COLO829 (cell line): Measurements from ENCODE around the gene C16orf46.
"Not testable (repeated sequence)": the region's sequence is repeated elsewhere in the genome, so short reads cannot be mapped to it uniquely, and the experiment has no call there.

Experiments
- DNase-seq: peaks from one replicate; pipeline ENCODE4 v3.0.0; 2012; ENCODE audit warnings: low spot score

Gene C16orf46, protein sequence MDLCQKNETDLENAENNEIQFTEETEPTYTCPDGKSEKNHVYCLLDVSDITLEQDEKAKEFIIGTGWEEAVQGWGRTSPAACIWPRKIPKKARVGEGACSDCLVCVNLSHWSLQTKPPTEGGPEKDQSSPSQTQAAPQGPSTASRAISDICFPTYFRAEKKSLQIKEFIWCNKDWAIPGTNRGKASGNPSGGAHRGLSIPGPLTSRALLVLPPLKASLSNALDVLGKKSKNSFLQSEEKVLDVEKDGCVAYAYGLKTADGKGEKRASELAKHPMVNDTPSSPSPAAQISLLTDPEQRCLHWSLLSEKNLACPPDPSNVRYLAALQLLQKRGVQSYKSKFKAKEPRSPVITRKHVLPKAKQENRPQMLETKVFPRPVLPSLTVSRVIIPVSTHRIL

DNA sequence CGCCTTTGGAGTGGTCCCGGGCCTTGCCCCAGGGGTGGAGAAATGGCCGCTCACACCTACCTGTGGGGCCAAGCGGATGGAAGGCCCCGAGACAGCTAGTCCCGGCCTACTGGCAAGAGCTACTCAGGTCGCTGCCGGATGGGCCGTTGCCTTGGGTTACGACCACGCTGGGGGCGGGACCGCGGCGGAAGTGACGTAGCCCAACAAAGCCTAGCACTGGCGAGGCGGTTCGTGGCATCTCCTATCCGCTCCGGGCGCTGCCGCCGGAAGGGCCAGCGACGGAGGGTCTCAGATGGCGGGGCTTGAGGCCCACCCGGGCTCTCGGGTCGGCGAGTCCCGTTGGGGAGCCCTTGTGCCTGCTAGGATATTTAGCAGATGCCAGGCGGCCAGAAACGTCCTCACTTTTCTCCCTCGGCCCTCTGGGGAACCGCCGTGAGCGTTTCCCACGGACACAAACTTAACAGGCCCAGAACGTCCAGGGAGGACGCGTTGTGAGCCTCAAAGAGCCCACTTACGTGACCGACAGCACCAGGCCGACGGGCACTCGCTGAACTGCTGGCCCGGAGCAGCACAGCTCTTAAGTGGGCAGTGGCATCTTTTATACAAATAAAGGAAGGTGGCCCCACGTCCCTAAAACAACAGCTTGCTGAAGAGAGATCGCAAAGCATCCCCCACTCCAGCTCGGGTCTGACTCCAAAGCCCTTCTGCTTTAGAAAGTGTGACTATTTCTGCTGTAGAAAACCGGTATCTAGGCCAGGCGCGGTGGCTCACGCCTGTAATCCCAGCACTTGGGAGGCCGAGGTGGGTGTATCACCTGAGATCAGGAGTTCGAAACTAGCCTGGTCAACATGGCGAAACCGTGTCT, at the start of gene C16orf46:
Gene C16orf46, minus strand, starts transcription at position 163 of the 865 bp plus-strand sequence. CDS start 13,283 bp downstream, outside the sequence.
- peak; percentile 86 for DNase-seq

DNA sequence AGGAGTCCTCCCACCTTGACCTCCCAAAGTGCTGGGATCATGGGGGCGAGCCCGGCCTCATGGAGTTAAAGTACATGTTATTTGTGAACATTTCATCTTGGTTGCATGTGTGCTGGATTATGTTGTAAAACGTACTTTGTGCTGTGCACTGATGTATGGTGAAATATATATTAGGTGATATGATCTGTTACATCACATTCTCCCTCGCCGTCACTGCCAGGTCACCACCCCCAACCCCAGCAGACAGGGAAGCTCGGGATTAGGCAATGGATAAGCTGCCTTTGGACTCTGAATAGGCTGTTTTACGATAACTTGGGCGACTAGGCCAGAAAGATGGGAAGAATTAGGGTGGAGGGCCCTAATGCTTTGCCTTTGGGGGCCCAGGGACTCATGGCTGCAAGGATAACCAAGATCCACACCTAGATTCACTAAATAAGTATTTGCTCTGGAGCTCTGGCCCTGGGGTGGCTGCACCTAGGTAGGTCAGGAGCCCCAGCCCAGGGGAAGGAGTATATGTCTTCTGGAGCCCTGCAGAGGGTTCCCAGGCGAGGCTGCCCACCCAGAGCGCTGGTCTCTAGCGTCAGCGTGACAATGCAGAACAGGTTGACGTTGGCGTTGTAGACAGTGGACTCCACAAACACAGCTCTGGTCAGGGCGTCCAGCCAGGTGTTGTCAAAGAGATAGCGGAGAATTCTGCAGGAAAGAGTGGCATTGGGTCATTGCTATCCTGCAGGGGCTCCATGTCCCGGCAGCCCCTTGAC, 46.2 kb upstream of the C16orf46 start:
- no peak for DNase-seq

DNA sequence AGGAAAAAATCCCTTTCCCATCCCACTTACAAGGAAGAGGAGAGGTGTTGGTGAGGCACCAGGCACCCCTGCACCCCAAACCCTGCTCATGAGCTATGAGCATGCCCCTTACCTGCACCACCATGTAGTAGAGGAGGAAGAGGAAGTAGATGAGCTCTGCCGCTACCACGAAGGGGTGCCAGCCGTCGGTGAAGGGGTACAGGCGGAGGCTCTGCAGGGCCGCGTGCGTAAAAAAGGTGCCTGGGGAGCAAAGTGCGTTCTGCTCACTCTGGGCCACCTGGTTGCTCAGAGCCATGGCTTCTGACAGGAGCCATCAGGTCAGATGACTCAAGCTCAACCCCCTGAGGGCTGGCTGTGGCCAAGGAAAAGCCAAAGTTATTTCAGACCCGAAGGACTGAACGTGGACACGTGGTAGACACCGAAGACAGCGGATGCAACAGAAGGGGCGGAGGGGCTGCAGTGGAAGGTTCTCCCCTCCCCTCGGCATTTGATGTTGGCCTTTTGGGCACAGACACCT, 44.5 kb upstream of the C16orf46 start:
- no peak for DNase-seq

DNA sequence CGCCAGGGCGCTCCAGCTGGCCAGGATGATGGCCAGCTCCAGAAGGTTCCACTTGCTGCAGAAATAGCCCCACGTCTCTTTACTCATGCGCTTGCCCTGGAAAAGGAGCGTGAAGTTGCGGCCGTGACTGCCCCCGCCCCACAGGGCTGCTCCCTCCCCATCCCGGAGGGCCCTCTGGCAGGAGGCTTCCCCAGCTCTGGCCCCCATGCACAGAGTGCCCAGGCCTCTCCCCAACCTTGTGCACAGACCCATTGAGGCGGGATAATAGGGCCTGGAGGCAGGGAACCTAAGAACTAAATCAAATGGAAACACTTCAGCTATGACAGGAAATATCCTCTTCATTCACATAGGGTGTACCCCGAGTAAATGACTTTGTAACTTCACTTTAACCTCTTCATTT, 40.4 kb upstream of the C16orf46 start:
- no peak for DNase-seq

DNA sequence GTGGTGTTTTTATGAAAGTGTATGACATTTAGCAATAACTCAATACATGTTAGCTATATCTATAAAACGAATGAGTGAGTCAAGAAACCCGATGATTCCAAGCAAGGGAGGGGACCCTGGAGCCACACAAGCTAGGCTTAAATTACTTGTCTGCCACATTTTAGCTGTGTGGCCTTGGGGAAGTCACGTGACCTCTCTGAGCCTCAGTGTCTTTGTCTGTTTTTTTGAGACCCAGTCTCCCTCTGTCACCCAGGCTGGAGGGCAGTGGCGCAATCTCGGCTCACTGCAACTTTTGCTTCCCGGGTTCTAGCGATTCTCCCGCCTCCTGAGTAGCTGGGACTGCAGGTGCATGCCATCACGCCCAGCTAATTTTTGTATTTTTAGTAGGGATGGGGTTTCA, 39.2 kb upstream of the C16orf46 start:
- DNase-seq, result no peak

DNA sequence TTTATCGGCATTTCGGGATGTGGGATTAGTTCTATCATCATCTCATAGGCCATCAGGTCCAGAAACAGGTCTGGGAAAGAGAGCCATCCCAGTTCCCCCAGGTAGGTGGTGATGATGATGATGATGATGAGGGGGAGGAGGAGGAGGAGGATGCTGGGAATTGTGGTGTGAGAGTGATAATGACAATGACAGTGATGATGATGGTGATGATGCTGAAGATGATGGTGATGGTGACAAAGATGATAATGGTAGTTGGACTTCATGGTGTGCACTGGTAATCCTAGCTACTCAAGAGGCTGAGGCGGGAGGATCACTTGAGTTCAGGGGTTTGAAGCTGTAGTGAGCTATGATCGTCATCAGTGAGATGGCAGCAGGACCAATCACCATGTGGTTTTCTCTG, 35.4 kb upstream of the C16orf46 start:
- DNase-seq, result no peak

DNA sequence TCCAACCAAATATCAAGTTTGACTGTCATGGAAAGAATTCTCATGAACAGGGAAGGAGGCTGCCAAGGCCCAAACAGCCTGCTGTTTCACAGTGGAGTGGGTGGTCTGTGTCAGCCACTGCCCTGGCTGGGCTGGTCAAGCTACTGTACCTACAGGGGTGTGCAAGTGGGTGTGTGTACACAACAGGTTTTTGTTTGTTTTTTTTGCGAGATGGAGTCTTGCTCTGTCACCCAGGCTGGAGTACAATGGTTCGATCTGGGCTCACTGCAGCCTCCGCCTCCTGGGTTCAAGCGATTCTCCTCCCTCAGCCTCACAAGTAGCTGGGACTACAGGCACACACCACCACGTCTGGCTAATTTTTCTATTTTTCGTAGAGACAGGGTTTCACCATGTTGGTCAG, 32.2 kb upstream of the C16orf46 start:
- DNase-seq, result not testable (repeated sequence)

DNA sequence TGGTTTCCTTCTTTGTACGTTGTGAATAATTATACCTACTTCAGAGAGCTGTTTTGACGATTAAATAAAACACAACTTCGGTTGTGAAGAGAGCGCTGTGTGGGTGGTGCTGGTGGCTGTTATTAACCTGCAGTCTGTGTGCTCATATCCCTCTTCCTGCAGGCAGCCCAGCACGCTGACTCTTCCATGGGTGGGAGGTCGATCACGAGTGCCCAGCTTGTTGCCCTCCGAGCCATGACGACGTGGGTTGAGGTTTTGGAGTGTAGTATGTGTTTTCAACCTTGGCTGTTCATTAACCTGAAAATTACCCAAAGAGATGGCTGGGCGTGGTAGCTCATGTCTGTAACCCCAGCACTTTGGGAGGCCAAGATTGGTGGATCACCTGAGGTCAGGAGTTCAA, 30.5 kb upstream of the C16orf46 start:
- DNase-seq, result no peak

DNA sequence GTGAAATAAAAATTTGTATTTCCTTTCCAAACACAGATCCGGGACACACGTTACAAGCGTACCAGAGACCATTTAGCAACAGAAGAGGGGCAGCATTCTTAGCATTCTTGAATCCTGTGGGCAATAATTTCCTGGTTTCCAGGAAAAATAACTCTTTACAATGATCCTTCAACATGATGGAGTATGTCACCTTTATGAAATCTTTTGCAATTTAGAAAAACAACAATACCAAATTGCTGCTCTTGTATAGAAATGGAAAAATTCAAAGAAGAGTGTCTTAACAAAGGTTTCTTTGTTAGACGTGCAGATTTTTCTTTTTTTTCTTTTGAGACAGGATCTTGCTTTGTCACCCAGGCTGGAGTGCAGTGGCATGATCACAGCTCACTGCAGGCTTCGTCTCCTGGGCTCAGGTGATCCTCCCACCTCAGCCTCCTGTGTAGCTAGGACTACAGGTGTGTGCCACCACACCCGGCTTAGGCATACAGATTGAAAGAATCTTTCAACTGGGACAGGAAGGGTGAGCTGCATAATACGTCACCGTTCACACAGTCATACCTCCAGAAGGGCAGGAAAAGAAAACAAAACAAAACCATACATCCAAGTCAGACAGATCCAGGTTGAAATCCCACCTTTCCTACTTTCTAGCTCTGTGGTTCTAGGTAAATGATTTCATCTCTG, 29.9 kb upstream of the C16orf46 start:
- no peak for DNase-seq

DNA sequence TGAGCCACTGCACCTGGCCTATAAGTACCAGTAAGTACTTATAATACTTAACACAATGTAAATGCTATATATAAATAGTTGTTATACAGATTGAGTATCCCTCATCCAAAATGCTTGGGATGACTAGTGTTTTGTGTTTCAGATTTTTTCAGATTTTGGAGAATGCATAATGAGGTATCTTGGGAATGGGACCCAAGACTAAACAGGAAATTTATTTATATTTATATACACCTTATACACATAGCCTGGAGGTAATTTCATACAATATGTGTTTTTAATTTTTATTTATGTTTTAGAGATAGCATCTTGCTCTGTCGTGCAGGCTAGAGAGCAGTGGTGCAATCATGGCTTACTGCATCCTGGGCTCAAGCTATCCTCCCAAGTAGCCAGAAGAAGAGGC, 28.9 kb upstream of the C16orf46 start:
- no peak for DNase-seq

DNA sequence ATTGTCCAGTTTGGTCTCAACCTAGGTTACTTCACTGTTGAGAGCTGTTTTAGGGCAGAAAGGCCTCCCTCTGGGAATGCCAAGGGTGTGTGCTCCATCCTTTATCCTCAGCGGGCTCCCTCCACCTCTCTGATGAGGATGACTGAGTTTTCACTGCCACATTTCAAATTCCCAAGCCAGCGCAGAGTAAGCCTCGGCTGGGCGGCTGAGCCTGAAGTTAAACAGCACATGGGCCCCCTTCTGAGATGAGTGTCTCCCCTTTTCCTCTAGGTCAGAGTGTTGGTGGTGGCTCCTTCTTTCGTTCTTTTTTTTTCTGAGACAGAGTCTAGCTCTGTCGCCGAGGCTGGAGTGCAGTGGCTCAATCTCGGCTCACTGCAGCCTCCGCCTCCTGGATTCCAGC, 24.7 kb upstream of the C16orf46 start:
- DNase-seq, result no peak

DNA sequence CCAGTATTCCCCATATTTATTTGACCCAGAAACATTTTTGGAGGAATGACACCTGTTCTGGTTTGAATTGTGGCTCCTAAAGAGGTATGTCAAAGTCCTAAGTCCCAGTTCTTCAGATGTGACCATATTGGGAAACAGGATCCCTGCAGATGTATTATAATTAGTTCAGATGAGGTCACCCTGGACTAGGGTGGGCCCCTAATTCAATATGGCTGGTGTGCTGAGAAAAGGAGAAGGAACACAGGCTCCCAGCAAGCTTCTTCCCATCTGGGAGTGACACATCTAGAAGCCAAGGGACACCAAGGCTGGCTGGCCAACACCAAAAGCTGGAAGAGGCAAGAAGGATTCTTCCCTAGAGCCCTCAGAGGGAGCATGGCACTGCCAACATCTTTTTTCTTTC, 22.9 kb upstream of the C16orf46 start:
- DNase-seq, result no peak

DNA sequence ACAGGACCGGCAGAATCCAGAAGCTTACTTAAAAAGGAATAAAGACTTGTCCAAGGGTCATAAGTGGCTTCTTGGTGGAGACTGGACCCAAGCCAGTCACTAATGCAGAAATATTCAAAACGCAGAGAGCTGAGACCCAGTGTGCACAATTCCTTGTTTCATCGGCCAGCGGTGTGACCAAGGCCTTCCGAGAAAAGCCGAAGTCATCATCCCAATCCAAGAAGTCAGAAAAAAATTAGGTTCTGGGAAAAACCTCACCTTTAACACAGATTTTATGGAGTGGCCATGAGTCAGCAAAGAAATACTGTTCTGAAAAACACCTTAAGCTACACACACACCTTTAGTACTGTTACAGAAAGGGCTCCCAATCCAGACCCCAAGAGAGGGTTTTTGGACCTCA, 20.2 kb upstream of the C16orf46 start:
- DNase-seq, result no peak

DNA sequence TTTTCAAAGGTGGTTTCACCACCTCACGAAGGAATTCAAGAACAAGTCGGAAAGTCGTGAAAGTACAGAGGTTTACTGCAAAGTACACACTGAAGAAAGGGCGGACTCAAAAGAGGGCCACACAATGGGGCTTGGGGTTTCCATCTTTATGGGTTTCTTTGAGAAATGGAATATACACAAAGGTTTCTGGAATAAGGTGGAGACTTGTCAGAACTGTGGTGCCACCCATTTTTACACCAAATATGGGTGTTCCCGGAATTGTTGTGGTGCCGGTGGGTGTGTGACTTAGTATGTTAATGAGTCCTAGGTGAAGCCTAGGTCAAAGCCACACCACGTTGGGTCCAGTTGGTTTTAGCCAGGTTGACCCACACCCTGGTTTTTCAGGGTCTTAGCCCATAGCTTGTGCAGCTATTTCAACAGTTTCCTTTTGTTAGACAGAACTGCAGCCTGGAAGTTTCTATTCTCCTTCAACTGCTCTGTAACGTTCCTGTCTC, 19.7 kb upstream of the C16orf46 start:
- no peak for DNase-seq

DNA sequence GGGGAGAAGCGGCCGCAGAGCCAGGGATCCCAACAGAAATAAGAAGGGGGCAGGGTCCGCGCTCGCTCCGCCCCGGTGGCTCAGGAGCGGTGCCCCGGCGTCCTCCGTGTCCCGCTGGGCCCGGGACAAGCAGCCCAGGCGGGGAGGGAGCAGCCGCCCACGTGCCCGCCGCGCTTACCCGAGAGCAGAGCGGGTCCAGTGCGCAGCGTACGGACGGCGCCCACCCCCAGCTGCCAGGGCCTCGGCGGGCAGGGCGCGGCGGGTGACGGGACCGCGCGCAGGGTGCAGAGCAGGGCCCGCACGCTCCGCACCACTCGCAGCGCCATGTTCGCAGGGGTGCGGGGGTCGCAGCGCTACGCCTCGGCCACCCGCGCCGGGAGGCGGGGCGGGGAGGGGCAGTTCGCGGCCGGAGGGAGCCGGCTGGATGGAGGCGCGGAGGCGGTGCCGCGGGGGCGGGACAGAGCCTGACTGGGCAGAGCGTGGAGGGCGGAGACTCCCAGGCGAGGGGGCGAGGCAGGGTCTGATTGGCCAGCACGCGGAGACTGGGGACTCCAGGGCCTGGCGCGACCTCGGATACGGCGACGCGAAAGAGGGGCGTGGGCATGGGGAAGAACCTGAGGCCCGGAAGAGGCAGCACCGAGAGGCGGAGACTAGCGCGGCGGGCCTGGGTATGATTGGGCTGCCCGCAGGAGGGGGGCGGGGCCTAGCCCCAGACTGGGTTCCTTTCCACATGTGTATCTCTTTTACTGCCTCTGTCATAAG, 19.1 kb upstream of the C16orf46 start, which contains the start of gene GCSH:
Gene GCSH, minus strand, starts transcription at position 443 of the 762 bp plus-strand sequence. Its CDS starts 117 bp downstream, at position 326.
- DNase-seq, result peak; percentile 86

DNA sequence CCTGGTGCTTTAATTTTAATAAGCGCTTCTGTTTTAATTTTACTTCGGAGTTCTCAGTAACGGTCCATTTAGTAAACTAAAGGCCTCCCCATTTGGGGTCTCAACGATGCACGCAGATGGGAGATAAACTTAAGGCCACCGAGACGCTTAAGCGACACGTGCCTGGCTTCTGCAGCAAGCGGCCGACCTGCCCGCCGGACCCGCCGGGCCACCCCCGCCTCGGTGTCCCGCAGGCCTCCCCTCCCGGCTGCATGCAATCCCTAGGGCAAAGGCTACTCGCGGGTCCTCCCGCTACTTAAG, 18.6 kb upstream of the C16orf46 start:
- no peak for DNase-seq

DNA sequence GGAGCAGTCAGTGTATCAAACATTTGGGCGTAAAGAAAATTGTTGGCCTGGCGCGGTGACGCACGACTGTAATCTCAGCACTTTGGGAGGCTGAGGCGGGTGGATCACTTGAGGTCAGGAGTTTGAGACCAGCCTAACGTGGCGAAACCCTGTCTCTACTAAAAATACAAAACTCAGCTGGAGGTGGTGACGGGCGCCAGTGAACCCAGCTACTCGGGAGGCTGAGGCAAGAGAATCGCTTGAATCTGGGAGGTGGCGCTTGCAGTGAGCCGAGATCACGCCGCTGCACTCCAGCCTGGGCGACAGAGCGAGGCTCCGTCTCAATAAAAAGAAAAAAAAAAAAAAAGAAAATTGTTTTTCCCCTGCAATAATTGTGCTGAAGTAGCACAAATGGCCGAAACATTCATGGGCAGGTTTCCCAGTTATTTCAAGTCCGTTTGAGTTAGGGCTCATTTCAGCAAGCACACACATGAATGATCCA, 17.8 kb upstream of the C16orf46 start:
- no peak for DNase-seq

DNA sequence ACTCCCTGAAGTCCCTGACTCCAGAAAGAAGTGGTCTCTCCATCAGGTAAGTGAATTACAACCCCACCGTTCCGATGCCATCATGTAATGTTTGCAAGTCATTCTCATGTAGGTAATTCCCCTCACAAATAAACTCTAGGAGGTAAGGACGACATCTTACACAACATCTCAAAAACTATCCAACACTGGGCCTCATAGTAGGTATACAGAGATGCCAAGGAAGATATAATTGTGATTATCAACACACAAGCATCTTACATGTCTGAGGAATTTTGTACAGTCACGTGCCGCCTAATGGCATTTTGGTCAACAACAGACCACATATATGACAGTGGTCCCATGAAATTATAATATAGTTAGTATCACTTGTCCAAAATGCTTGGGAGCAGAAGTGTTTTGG, 11.8 kb upstream of the C16orf46 start:
- DNase-seq, result no peak

DNA sequence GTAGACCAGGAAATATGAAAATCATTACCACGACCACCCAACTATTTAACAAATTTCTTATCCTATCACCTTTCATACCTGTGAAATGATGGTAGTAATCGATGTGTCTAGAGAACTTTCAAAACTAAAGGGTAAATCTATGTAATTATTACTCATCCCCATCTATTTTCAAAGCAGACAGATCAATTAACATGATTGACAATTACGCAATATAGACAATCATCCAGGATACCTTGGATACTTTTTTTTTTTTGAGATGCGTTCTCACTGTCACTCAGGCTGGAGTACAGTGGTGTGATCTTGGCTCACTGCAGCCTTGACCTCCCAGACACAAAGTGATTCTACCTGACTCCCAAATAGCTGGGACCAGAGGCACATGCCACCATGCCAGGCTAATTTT, 4.0 kb upstream of the C16orf46 start:
- no peak for DNase-seq

DNA sequence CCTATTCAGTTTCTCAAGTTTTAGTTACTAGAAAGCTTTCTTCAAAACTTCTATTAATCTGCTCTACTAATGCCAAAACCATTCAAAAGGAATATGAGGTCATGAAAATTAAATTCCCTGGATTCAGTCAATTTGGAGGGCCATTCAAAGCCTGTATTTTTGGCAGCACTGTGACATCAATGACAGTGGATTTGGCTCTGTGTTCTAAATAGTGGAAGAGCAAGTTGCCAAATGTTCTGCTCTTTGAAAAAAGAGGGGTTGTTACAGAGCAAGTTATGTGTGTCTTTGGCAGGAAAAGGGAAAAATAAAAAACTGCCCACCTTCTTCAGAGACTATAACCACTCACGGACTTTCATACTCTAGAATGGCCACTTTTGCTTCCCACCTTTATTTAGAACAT, 3.2 kb upstream of the C16orf46 start:
- no peak for DNase-seq
